ENCODE measurements around the gene KRT33B. TPM values are rescaled to one million over a fixed set of nuclear protein-coding genes. Genes with fewer than 3 reads are reported as not detected.
"Not testable (repeated sequence)": the region's sequence is repeated elsewhere in the genome, so short reads cannot be mapped to it uniquely, and the experiment has no call there.

The KRT33B gene
- total and polyA plus RNA-seq, 11 donors = not detected

DNA sequence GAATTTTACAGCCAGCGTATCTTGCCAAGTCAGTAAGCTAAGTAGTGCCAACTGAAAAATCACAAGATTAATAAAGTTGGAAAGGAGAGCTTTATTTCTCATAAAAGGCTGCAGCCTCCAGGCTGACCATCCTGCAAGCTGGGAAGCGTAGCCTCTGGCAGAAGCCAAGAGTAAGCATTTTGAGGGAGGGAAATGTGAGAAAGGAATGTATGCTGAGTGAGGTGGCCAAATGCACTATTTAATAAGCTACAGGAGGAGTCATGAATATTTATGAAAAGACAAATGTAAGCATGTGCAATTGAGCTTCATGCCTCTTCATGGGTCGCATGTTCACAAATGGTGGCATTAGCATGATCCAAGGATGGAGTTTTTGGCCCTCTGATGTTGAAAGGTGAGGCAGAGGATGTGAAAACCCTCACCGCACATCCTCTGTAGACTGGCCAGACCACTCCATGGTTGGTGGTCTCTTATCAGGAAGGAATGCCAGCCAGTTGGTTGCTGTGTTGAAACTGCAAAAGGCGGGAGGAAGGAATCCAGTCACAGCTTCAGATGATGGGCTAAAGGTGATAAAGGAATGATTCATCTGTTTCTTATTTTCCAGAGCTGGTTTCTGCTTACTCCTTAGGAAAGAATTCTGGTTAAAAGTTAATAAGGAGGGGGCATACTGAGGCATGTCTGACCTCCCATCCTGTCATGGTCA is 9.2 kb downstream of the KRT33B start:
- ATAC-seq (no peak), DNase-seq (no peak)
- TF ChIP-seq POLR2A (IDR thresholded peaks at IDR 0.05) = no peak
- TF ChIP-seq, protein P1, sequence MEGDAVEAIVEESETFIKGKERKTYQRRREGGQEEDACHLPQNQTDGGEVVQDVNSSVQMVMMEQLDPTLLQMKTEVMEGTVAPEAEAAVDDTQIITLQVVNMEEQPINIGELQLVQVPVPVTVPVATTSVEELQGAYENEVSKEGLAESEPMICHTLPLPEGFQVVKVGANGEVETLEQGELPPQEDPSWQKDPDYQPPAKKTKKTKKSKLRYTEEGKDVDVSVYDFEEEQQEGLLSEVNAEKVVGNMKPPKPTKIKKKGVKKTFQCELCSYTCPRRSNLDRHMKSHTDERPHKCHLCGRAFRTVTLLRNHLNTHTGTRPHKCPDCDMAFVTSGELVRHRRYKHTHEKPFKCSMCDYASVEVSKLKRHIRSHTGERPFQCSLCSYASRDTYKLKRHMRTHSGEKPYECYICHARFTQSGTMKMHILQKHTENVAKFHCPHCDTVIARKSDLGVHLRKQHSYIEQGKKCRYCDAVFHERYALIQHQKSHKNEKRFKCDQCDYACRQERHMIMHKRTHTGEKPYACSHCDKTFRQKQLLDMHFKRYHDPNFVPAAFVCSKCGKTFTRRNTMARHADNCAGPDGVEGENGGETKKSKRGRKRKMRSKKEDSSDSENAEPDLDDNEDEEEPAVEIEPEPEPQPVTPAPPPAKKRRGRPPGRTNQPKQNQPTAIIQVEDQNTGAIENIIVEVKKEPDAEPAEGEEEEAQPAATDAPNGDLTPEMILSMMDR (IDR thresholded peaks at IDR 0.05) = no peak
- H3K27me3 ChIP-seq = peaks cover 0 to 7% (median 0%) of the 10 kb centered on the region in 9 donors
- H3K36me3 ChIP-seq = no peaks in the 10 kb centered on the region
- intact Hi-C loops (cut with DNase I) = no loop called here
- H3K9me3 ChIP-seq = peaks cover 0 to 11% (median 0%) of the 10 kb centered on the region in 12 donors
- no peaks in the 10 kb centered on the region for H3K4me1 ChIP-seq
- no peak overlapping the region for H3K4me3 ChIP-seq
- no peak overlapping the region for H3K27ac ChIP-seq
- 53 to 67% (median 62%) methylated on average over 5 of the region's 5 CpGs for WGBS, 4 donors

DNA sequence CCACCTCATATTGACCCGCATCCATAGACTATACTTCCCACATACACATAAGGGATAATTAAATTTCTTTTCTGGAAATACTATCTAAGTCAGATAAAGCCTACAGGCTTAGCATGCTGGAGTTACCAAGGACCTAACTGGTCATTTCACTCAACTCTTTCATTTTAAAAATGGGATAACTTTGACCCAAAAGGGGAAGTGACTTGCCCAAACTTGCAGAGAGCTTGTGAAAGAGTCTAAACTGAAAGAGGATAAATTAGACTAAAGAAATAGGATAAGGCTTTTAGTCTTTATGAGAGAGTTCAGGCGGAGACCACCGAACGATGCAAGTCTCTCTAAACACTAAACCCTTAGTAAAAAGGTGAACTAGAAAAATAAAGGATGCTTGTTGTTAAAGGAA is 15.1 kb downstream of the KRT33B start:
- Histone ChIP-seq H3K27me3 (peaks cover 0 to 13% (median 0%) of the 10 kb centered on the region in 9 donors), H3K9me3 (peaks cover 0 to 10% (median 0%) of the 10 kb centered on the region in 12 donors), H3K4me3 (no peak overlapping the region), H3K27ac (no peak overlapping the region), H3K36me3 (no peaks in the 10 kb centered on the region), H3K4me1 (no peaks in the 10 kb centered on the region)
- no peak for DNase-seq
- TF ChIP-seq, protein P1 (IDR thresholded peaks at IDR 0.05) = no peak
- TF ChIP-seq POLR2A (IDR thresholded peaks at IDR 0.05) = no peak
- intact Hi-C loops (cut with DNase I) = no loop called here
- WGBS, 4 donors = 90 to 92% (median 91%) methylated on average over 4 of the region's 4 CpGs
- ATAC-seq = no peak

DNA sequence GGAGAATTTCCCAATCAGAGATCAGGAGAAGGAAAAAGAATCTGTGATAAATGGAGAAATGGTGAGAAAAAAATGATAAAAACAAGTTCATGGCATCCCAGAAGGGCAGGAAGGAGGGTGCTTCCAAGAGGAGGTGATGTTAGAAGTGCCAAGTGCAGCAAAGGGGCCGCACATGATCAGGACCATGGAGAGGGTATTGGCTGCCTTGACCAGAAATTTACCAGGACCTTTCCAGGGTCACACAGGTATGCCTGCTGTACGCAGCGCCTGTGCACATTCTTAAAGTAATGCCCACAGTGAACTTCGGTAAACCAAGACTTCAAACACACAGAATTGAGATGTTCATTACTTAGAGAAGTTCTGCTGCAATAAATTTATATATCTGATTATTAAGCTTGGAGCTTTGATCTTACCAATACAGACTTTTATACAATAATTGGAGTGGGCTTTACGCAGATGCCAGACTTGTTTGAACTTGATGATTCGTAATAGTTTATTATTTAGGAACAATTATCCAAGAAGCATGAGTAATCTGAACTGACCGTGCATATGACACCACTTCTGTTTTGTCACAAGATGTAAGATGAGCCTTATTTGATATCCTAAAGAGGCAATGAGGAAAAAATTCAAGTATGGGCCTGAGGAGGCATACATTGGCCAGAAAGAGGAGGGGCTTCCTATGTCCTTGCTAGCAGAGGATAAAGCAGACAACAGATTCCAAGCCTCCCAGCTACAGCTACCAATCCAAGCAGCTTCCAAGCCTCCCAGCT is 16.8 kb downstream of the KRT33B start:
- Histone ChIP-seq H3K36me3 (no peaks in the 10 kb centered on the region), H3K27ac (no peak overlapping the region), H3K27me3 (peaks cover 0 to 13% (median 0%) of the 10 kb centered on the region in 9 donors), H3K4me3 (no peak overlapping the region), H3K9me3 (peaks cover 0 to 8% (median 0%) of the 10 kb centered on the region in 12 donors), H3K4me1 (no peaks in the 10 kb centered on the region)
- WGBS, 4 donors = 64 to 79% (median 78%) methylated on average over 7 of the region's 7 CpGs
- ATAC-seq = no peak
- intact Hi-C loops (cut with DNase I) = no loop called here
- no peak for DNase-seq
- no peak for TF ChIP-seq POLR2A (IDR thresholded peaks at IDR 0.05)
- TF ChIP-seq, protein P1 (IDR thresholded peaks at IDR 0.05) = no peak

DNA sequence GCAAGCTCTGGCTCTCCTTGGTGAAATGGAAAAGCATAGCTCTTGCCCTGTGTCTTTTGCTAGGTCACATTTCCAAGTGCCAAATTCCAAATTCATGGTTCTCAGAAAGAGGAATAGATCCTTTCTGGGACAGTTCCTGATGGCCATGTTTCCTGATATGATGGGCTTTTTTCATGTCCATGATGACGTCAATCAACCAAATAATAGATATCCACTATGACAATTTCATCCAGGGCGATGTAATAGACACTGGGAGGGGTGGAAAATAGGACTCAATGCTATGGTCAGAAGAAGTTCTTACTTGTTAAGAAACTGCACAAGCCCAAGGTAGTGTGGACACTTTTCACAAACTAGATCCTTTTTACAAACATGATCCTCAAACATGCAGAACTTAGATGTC is 18.4 kb downstream of the KRT33B start:
- TF ChIP-seq POLR2A (IDR thresholded peaks at IDR 0.05) = no peak
- TF ChIP-seq, protein P1 (IDR thresholded peaks at IDR 0.05) = no peak
- 51 to 85% (median 78%) methylated on average over 2 of the region's 2 CpGs for WGBS, 4 donors

DNA sequence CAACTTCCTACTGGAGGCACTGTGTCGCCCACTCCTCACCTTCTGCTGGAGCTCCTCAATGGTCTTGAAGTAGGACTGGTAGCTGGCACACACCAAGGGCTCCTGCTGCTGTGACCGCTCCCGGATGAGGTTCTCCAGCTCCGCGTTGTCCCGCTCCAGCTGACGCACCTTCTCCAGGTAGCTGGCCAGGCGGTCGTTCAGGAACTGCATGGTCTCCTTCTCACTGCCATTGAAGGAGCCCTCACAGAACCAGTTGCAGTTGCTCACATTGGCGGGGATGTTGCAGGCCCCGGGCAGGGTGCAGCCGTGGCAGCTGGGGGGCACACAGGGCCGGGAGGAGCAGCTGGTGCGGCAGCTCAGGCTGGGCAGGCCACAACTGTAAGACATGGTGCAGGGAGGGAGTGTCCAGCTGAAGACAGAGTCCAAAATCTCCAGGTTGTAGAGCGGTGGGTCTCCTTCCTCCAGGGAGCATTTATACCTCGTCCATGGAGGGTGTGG is 19.2 kb downstream of the KRT33B start, which contains the start of gene KRT33A:
KRT33A (minus strand) TSS at position 448 of the 498 bp plus-strand sequence; CDS start at position 387, 61 bp downstream.
- H3K27ac ChIP-seq; H3K4me1 ChIP-seq; DNase-seq; ATAC-seq; H3K9me3 ChIP-seq; H3K4me3 ChIP-seq; H3K36me3 ChIP-seq; intact Hi-C loops (cut with DNase I): not testable (repeated sequence)
- peaks cover 0 to 13% (median 0%) of the 10 kb centered on the region in 9 donors for H3K27me3 ChIP-seq
- 84 to 90% (median 87%) methylated on average over 13 to 16 of the region's 16 CpGs for WGBS, 4 donors

More for the DNA sequence above, 18.4 kb downstream of the KRT33B start:
- Histone ChIP-seq H3K4me3 (no peak overlapping the region), H3K4me1 (no peaks in the 10 kb centered on the region), H3K27ac (no peak overlapping the region), H3K9me3 (peaks cover 0 to 7% (median 0%) of the 10 kb centered on the region in 12 donors), H3K27me3 (peaks cover 0 to 13% (median 0%) of the 10 kb centered on the region in 9 donors), H3K36me3 (no peaks in the 10 kb centered on the region)
- ATAC-seq = no peak
- no peak for DNase-seq
- intact Hi-C loops (cut with DNase I) = no loop called here

All from heart left ventricle (tissue), 16 donors.